Measurements from ENCODE around the gene TMEM271. TPM values are rescaled to one million over a fixed set of nuclear protein-coding genes. Genes with fewer than 3 reads are reported as not detected.

TMEM271 gene
- total RNA-seq, 2 donors from 2014 or later, result not detected

GRCh38 chr4:581753-582361 lies 5.8 kb upstream of the TMEM271 start:
- H3K27me3 ChIP-seq (replicated peaks; ENCODE audit: insufficient read depth), result no peaks in the 10 kb centered on the region
- no peak overlapping the region for H3K27ac ChIP-seq
- H3K36me3 ChIP-seq, result no peaks in the 10 kb centered on the region
- no peaks in the 10 kb centered on the region for H3K4me1 ChIP-seq (ENCODE audit: control insufficient read depth in 1 of 2, low read depth in 2 of 2)
- no peak for TF ChIP-seq CTCF (IDR thresholded peaks at IDR 0.05)
- H3K4me3 ChIP-seq, result no peak overlapping the region
- peaks cover 3% of the 10 kb centered on the region for H3K9me3 ChIP-seq
- ATAC-seq (ENCODE audit: insufficient number of reproducible peaks, low FRiP score, low read depth) (no peak), DNase-seq (ENCODE audit: low spot score) (no peak)

GRCh38 chr4:581181-581580 lies 5.1 kb upstream of the TMEM271 start:
- Histone ChIP-seq H3K4me3 (no peak overlapping the region), H3K27me3 (replicated peaks; ENCODE audit: insufficient read depth) (no peaks in the 10 kb centered on the region), H3K9me3 (peaks cover 3% of the 10 kb centered on the region), H3K4me1 (ENCODE audit: control insufficient read depth in 1 of 2, low read depth in 2 of 2) (no peaks in the 10 kb centered on the region), H3K27ac (no peak overlapping the region), H3K36me3 (no peaks in the 10 kb centered on the region)
- no peak for DNase-seq (ENCODE audit: low spot score)
- TF ChIP-seq CTCF (IDR thresholded peaks at IDR 0.05), result no peak
- no peak for ATAC-seq (ENCODE audit: insufficient number of reproducible peaks, low FRiP score, low read depth)

- no peaks in the 10 kb centered on the region for H3K4me1 ChIP-seq (ENCODE audit: control insufficient read depth in 1 of 2, low read depth in 2 of 2)
- no peak overlapping the region for H3K4me3 ChIP-seq
- no peak overlapping the region for H3K27ac ChIP-seq
- H3K27me3 ChIP-seq (replicated peaks; ENCODE audit: insufficient read depth), result peaks cover 1% of the 10 kb centered on the region
- ATAC-seq (ENCODE audit: insufficient number of reproducible peaks, low FRiP score, low read depth) (no peak), DNase-seq (ENCODE audit: low spot score) (no peak)
- H3K36me3 ChIP-seq, result no peaks in the 10 kb centered on the region
- peaks cover 3% of the 10 kb centered on the region for H3K9me3 ChIP-seq
- no peak for TF ChIP-seq CTCF (IDR thresholded peaks at IDR 0.05)
Observed at GRCh38 chr4:579543-580175, 3.6 kb upstream of the TMEM271 start.

GRCh38 chr4:578451-579443 lies 2.7 kb upstream of the TMEM271 start:
- no peaks in the 10 kb centered on the region for H3K36me3 ChIP-seq
- DNase-seq (ENCODE audit: low spot score), result no peak
- no peak overlapping the region for H3K4me3 ChIP-seq
- no peaks in the 10 kb centered on the region for H3K9me3 ChIP-seq
- no peaks in the 10 kb centered on the region for H3K4me1 ChIP-seq (ENCODE audit: control insufficient read depth in 1 of 2, low read depth in 2 of 2)
- no peak for TF ChIP-seq CTCF (IDR thresholded peaks at IDR 0.05)
- no peak for ATAC-seq (ENCODE audit: insufficient number of reproducible peaks, low FRiP score, low read depth)
- no peak overlapping the region for H3K27ac ChIP-seq
- H3K27me3 ChIP-seq (replicated peaks; ENCODE audit: insufficient read depth), result peaks cover 3% of the 10 kb centered on the region

All from thoracic aorta (tissue), 2 donors.